HepG2 (cell line): ENCODE data around the gene WDR62. TPM values are rescaled to one million over a fixed set of nuclear protein-coding genes. Genes with fewer than 3 reads are reported as not detected.

Experiments
- ATAC-seq: fragments of 200-7000 bp; cut with Tn5 transposase; 3 replicates; pipeline ENCODE4 v1.9.1; 2020; ENCODE audit warnings: mild to moderate bottlenecking, moderate library complexity
- BruUV-seq: library from RNA; stranded (reverse); fragments of 400-500 nt; replicated peaks from 2 replicates; lab custom pipeline; 2021; lab: Mats Ljungman, UMichigan
- CTCF ChIA-PET: fragments of 300-600 bp; formaldehyde crosslinking; extraction: SDS; loops from one replicate; lab custom pipeline; 2021; ENCODE audit warnings: low total read pairs, inconsistent platforms, low intra/inter-chr PET ratio; lab: Yijun Ruan, JAX
- POLR2A ChIA-PET: fragments of 350-600 bp; sonication (Branson Sonifier 250); formaldehyde crosslinking; loops from one replicate; lab custom pipeline; 2020; ENCODE audit warnings: antibody characterized with exemption, inconsistent platforms; lab: Yijun Ruan, JAX
- DNase-seq: peaks from one replicate; pipeline ENCODE4 v3.0.0-alpha.2; 2015; ENCODE audit warnings: low spot score
- FAIRE-seq: peaks from 3 replicates; lab custom pipeline; 2011; peaks lifted over from hg19 to GRCh38; lab: Jason Lieb, UNC
- H2AFZ ChIP-seq: one replicate; pipeline ENCODE4 v1.6.1; 2011; ENCODE audit warnings: low read length, inconsistent platforms
- H3K27ac ChIP-seq: fragments of 300-600 bp; 3 replicates; pipeline ENCODE4 v1.8.0; 2011; ENCODE audit warnings: mixed run types, mild to moderate bottlenecking, mixed read lengths, low read length, inconsistent platforms; ENCODE audit not compliant: insufficient read depth; ENCODE audit errors: extremely low read length
- H3K27me3 ChIP-seq, 2 experiments: fragments of 200-600 bp in 1 of 2; 2 replicates in 1 of 2; 3 replicates in 1 of 2; pipeline versions ENCODE4 v1.6.0 to v1.8.0; 2011; ENCODE audit warnings: low read length in 2 of 2, mild to moderate bottlenecking in 2 of 2, moderate library complexity in 2 of 2, inconsistent platforms in 1 of 2; ENCODE audit not compliant: insufficient read depth in 2 of 2, control insufficient read depth in 1 of 2
- H3K36me3 ChIP-seq, 2 experiments: fragments of 200-600 bp in 1 of 2; replicated peaks in 1 of 2; 2 replicates in 1 of 2; 3 replicates in 1 of 2; pipeline versions ENCODE4 v1.5.1 to v1.8.0; 2011; ENCODE audit warnings: low read length in 2 of 2, inconsistent platforms in 1 of 2; ENCODE audit not compliant: insufficient read depth in 2 of 2, control insufficient read depth in 1 of 2
- H3K4me1 ChIP-seq: 2 replicates; pipeline ENCODE4 v1.5.1; 2012; ENCODE audit warnings: low read length, inconsistent platforms; ENCODE audit not compliant: insufficient read depth
- H3K4me2 ChIP-seq: 2 replicates; pipeline ENCODE4 v1.6.0; 2011; ENCODE audit warnings: low read depth, low read length, inconsistent platforms
- H3K4me3 ChIP-seq, 3 experiments: fragments of 200-600 bp in 1 of 3; sonication (generic), shearing (Covaris generic) in 1 of 3; replicated peaks in 1 of 3; 2 replicates each; pipeline ENCODE4 v1.5.1; 2011 to 2016; ENCODE audit warnings: low read length in 3 of 3, inconsistent platforms in 2 of 3, low read depth in 2 of 3, mild to moderate bottlenecking in 2 of 3, control low read depth in 1 of 3, mixed read lengths in 1 of 3; ENCODE audit not compliant: insufficient read depth in 1 of 3
- H3K79me2 ChIP-seq: one replicate; pipeline ENCODE4 v1.6.1; 2011; ENCODE audit warnings: low read length, inconsistent platforms; ENCODE audit not compliant: insufficient read depth
- H3K9ac ChIP-seq: 2 replicates; pipeline ENCODE4 v1.6.0; 2011; ENCODE audit warnings: mild to moderate bottlenecking, low read depth, low read length, inconsistent platforms; ENCODE audit not compliant: insufficient read depth
- H3K9me3 ChIP-seq: 2 replicates; pipeline ENCODE4 v1.5.1; 2012; ENCODE audit warnings: mild to moderate bottlenecking, low read length
- H4K20me1 ChIP-seq: 2 replicates; pipeline ENCODE4 v1.6.0; 2011; ENCODE audit warnings: inconsistent platforms, mild to moderate bottlenecking, low read length, moderate library complexity; ENCODE audit not compliant: insufficient read depth
- AGO2 ChIP-seq: fragments of 200-400 bp; formaldehyde crosslinking; optimal IDR thresholded peaks from 2 replicates; pipeline ENCODE3; 2017; ENCODE audit warnings: mild to moderate bottlenecking, low read depth, low read length, moderate library complexity
- ARHGAP35 ChIP-seq: sonication (generic); formaldehyde crosslinking; IDR thresholded peaks from 2 replicates; pipeline ENCODE4 v1.9.0; 2022; ENCODE audit warnings: mild to moderate bottlenecking, inconsistent platforms, moderate library complexity, missing genetic modification reagents, borderline replicate concordance
- CREM ChIP-seq, 2 experiments: sonication (generic) in 1 of 2; formaldehyde crosslinking in 1 of 2; IDR thresholded peaks; 2 replicates each; pipeline versions ENCODE4 v1.4.0 to v1.6.1; 2016 to 2020; ENCODE audit warnings: antibody characterized with exemption in 1 of 2, mild to moderate bottlenecking in 1 of 2, missing genetic modification reagents in 1 of 2
- ERF ChIP-seq: IDR thresholded peaks from 2 replicates; pipeline ENCODE4 v1.6.1; 2018; ENCODE audit warnings: missing biosample characterization, missing genetic modification reagents
- HNRNPLL ChIP-seq: fragments of 200-400 bp; formaldehyde crosslinking; IDR thresholded peaks from 2 replicates; pipeline ENCODE4 v1.6.1; 2017; ENCODE audit warnings: mild to moderate bottlenecking, low read depth, low read length; ENCODE audit not compliant: poor library complexity, severe bottlenecking
- NKX3-1 ChIP-seq: sonication (generic); formaldehyde crosslinking; IDR thresholded peaks from 2 replicates; pipeline ENCODE4 v1.5.0; 2020; ENCODE audit warnings: missing genetic modification reagents
- ZNF570 ChIP-seq: sonication (generic); formaldehyde crosslinking; IDR thresholded peaks from 2 replicates; pipeline ENCODE4 v1.4.0; 2020; ENCODE audit warnings: mild to moderate bottlenecking, missing genetic modification reagents, borderline replicate concordance
- ZNF674 ChIP-seq: sonication (generic); formaldehyde crosslinking; IDR thresholded peaks from 2 replicates; pipeline ENCODE4 v1.5.0; 2020; ENCODE audit warnings: low read depth, mild to moderate bottlenecking, missing genetic modification reagents
- ZNF878 ChIP-seq: sonication (generic); formaldehyde crosslinking; IDR thresholded peaks from 2 replicates; pipeline ENCODE4 v1.8.1; 2023; ENCODE audit warnings: mild to moderate bottlenecking, missing genetic modification reagents, moderate library complexity
- WGBS: methylation state at CpG from one replicate; pipeline ENCODE4 v1.1.6; 2017; ENCODE audit warnings: low lambda C conversion rate; 5-methylcytosine and 5-hydroxymethylcytosine counted together
- in situ Hi-C: cut with HindIII; loops from 2 replicates; pipeline ENCODE4 v1.10.0; 2017; ENCODE audit warnings: low pct_unique_long_range_greater_than_20kb; ENCODE audit not compliant: extremely low pct_ligation_motif_present
- intact Hi-C: fragments of 100-400 bp; cut with micrococcal nuclease; formaldehyde crosslinking; loops from one replicate; pipeline ENCODE4 v1.10.0; 2022; ENCODE audit not compliant: unreplicated experiment
- polyA plus RNA-seq, 8 experiments: library from polyadenylated mRNA; depleted of rRNA in 3 of 8; stranded (reverse) in 7 of 8; unstranded in 1 of 8; fragments of >200 nt; fragmentation: Illumina TruSeq in 4 of 8; extraction: Trizol in 4 of 8; gene quantifications; 2 replicates each; pipeline versions ENCODE4 v1.2.1 to v1.2.3, GENCODE V29; 2011 to 2016; ENCODE audit warnings: low read depth in 4 of 8, missing spikeins in 1 of 8, mixed read lengths in 1 of 8; ENCODE audit not compliant: insufficient read depth in 1 of 8
- total RNA-seq, 5 experiments: library from RNA; depleted of rRNA; stranded (reverse); fragments of >200 nt; fragmentation: Illumina TruSeq; extraction: Trizol; gene quantifications; 2 replicates each; pipeline ENCODE4 v1.2.3, GENCODE V29; 2016; ENCODE audit warnings: low read depth in 1 of 5
- TF ChIP-seq, protein P1 (sequence below): sonication (generic); formaldehyde crosslinking; IDR thresholded peaks from 2 replicates; pipeline ENCODE4 v1.5.0; 2020; ENCODE audit warnings: mild to moderate bottlenecking, low read depth, missing genetic modification reagents, borderline replicate concordance
- TF ChIP-seq, protein P2 (sequence below): sonication (generic); formaldehyde crosslinking; IDR thresholded peaks from 2 replicates; pipeline ENCODE4 v1.4.0; 2020; ENCODE audit warnings: missing genetic modification reagents
- TF ChIP-seq, protein P3 (sequence below): sonication (generic); formaldehyde crosslinking; IDR thresholded peaks from 2 replicates; pipeline ENCODE4 v1.5.0; 2020; ENCODE audit warnings: mild to moderate bottlenecking, missing genetic modification reagents

The WDR62 gene
- total and polyA plus RNA-seq, 2 of the 13 experiments (the other 11 are each of a cell fraction or from before 2014, with no cell fraction given), result 5.8 to 12.5 TPM

DNA sequence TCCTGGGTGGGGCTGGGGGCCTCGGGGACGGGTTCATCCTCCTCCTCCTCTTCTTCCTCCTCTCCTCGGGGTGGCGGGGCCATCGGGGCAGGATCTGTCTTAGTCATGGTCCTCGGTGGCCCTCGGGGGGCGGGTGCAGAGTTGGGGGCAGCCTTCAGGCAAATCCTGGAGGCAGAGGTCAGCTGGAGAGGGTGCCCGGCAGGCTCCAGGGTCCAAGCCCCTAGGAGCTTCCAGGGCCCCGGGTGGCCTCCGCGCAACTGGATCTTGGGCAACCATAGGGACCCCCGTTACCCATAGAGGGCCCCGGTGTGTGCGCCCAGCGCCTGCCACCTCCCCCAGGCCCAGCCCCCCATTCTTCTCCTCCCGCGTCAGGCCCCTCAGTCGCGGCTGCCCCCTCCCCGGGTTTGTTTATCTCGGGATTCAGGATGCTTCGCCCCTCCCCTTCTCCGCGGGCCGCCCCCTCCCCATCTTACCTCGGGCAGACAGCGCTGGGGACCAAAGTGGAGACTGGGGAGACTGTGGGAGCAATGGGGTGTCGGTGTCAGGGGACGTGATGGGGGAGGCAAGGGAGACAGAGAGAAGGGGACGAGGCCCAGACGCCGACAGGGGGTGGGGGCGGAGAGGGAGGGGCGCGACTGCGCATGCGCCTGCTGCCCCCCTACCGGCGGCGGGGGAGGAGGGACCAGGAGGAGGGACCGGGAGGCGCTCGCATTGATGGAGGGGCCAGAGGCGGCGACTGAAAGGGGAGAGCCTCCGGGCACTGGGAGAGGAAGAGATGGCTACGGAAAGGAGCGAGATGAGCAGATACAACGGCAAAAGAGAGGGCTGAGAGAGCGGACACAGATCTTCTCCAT is 22.2 kb upstream of the WDR62 start, which contains the start of gene CLIP3:
Gene CLIP3, minus strand, starts transcription at position 623 of the 854 bp plus-strand sequence. Its CDS starts 516 bp downstream, at position 107.
- Histone ChIP-seq H3K4me1 (peaks cover 14% of the 10 kb centered on the region), H3K4me2 (no peak within 1 kb of the TSS), H3K9ac (no peak within 1 kb of the TSS), H3K4me3 (no peak within 1 kb of the TSS), H3K79me2 (no peaks in the 10 kb centered on the region), H2AFZ (no peak within 1 kb of the TSS), H3K27ac (no peak within 1 kb of the TSS), H3K9me3 (no peaks in the 10 kb centered on the region), H3K36me3 (no peaks in the 10 kb centered on the region; a peak in 1 of 5 replicates), H3K27me3 (no peaks in the 10 kb centered on the region), H4K20me1 (no peaks in the 10 kb centered on the region)
- TF ChIP-seq AGO2 (peak; percentile 34), ZNF878 (CRISPR knock-in tag) (no peak), ZNF570 (CRISPR knock-in tag) (no peak), HNRNPLL (no peak)
- TF ChIP-seq, protein P1, sequence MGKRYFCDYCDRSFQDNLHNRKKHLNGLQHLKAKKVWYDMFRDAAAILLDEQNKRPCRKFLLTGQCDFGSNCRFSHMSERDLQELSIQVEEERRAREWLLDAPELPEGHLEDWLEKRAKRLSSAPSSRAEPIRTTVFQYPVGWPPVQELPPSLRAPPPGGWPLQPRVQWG (CRISPR knock-in tag), result no peak
- CTCF ChIA-PET, result no interaction called here
- intact Hi-C loops (no loop called here), in situ Hi-C loops (no loop called here)
- no peak for FAIRE-seq
- no TSS peak for BruUV-seq
- WGBS, result 97% methylated on average over 48 of the region's 51 CpGs
- POLR2A ChIA-PET, result no interaction called here
- no peak for ATAC-seq
- no peak for DNase-seq

DNA sequence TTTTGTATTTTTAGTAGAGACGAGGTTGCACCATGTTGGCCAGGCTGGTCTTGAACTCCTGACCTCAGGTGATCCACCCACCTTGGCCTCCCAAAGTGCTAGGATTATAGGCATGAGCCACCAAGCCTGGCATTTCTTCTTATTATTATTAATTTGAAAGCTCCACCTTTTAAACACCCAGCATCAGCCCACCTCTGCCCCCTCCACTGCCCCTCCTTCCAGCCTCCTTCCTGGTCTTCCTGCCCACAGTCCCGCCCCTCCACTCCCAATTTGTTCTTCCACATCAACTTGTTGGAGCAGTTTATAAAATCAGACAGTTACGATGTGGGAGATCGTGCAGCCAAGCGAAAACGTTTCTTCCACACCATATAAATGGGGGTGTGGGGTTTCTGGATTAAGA is 14.2 kb upstream of the WDR62 start:
- WGBS, result 98% methylated on average over 6 of the region's 6 CpGs
- Histone ChIP-seq H3K27ac (no peak overlapping the region), H2AFZ (no peak overlapping the region), H3K9ac (no peak overlapping the region), H3K4me1 (peaks cover 35% of the 10 kb centered on the region), H3K9me3 (no peaks in the 10 kb centered on the region), H4K20me1 (no peaks in the 10 kb centered on the region), H3K27me3 (no peaks in the 10 kb centered on the region), H3K79me2 (no peaks in the 10 kb centered on the region), H3K4me2 (no peak overlapping the region), H3K36me3 (0 out of 5 replicates have a peak, but pooled peaks cover 0 to 1% of the 10 kb centered on the region in 2 experiments), H3K4me3 (no peak overlapping the region)
- DNase-seq (no peak), FAIRE-seq (no peak), ATAC-seq (no peak)
- in situ Hi-C loops (no loop called here), intact Hi-C loops (no loop called here)
- no TSS peak for BruUV-seq
- POLR2A ChIA-PET, result interaction anchor here (0.5 to 1.5 kb wide), 2 partner anchors 13 to 87 kb away, joined by 3 read pairs; no protein-coding TSS in a partner anchor
- CTCF ChIA-PET, result no interaction called here
- TF ChIP-seq ERF (CRISPR knock-in tag), result no peak
- TF ChIP-seq ZNF674 (CRISPR knock-in tag), result no peak
- TF ChIP-seq NKX3-1, result no peak
- TF ChIP-seq, protein P2, sequence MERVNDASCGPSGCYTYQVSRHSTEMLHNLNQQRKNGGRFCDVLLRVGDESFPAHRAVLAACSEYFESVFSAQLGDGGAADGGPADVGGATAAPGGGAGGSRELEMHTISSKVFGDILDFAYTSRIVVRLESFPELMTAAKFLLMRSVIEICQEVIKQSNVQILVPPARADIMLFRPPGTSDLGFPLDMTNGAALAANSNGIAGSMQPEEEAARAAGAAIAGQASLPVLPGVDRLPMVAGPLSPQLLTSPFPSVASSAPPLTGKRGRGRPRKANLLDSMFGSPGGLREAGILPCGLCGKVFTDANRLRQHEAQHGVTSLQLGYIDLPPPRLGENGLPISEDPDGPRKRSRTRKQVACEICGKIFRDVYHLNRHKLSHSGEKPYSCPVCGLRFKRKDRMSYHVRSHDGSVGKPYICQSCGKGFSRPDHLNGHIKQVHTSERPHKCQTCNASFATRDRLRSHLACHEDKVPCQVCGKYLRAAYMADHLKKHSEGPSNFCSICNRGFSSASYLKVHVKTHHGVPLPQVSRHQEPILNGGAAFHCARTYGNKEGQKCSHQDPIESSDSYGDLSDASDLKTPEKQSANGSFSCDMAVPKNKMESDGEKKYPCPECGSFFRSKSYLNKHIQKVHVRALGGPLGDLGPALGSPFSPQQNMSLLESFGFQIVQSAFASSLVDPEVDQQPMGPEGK (CRISPR knock-in tag), result no peak
- no peak for TF ChIP-seq CREM (IDR thresholded peaks at IDR 0.05)
- no peak for TF ChIP-seq CREM (CRISPR knock-in tag; IDR thresholded peaks at IDR 0.05)
- TF ChIP-seq ARHGAP35 (CRISPR knock-in tag), result no peak
- TF ChIP-seq, protein P3, sequence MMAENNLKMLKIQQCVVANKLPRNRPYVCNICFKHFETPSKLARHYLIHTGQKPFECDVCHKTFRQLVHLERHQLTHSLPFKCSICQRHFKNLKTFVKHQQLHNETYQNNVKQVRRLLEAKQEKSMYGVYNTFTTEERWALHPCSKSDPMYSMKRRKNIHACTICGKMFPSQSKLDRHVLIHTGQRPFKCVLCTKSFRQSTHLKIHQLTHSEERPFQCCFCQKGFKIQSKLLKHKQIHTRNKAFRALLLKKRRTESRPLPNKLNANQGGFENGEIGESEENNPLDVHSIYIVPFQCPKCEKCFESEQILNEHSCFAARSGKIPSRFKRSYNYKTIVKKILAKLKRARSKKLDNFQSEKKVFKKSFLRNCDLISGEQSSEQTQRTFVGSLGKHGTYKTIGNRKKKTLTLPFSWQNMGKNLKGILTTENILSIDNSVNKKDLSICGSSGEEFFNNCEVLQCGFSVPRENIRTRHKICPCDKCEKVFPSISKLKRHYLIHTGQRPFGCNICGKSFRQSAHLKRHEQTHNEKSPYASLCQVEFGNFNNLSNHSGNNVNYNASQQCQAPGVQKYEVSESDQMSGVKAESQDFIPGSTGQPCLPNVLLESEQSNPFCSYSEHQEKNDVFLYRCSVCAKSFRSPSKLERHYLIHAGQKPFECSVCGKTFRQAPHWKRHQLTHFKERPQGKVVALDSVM (CRISPR knock-in tag), result no peak
